Progenitor cell of endocrine pancreas (in vitro differentiated cells): ENCODE measurements around the gene FIGNL2. TPM values are rescaled to one million over a fixed set of nuclear protein-coding genes. Genes with fewer than 3 reads are reported as not detected.

ENCODE experiments used
- DNase-seq: peaks from one replicate; pipeline ENCODE4 v3.0.0; 2021; ENCODE audit warnings: low spot score; ENCODE audit not compliant: unreplicated experiment
- H3K27ac Mint-ChIP-seq: 2 replicates; pipeline ENCODE4 v1.8.0; 2021; ENCODE audit warnings: mild to moderate bottlenecking, moderate library complexity, mixed read lengths
- H3K27me3 Mint-ChIP-seq: 2 replicates; pipeline ENCODE4 v1.8.0; 2021; ENCODE audit warnings: mixed read lengths
- H3K36me3 Mint-ChIP-seq: 2 replicates; pipeline ENCODE4 v1.8.0; 2022; ENCODE audit warnings: mixed read lengths; ENCODE audit not compliant: insufficient read depth
- H3K4me1 Mint-ChIP-seq: 2 replicates; pipeline ENCODE4 v1.8.0; 2021; ENCODE audit warnings: low read depth, mixed read lengths
- H3K4me3 Mint-ChIP-seq: 2 replicates; pipeline ENCODE4 v1.8.0; 2021; ENCODE audit warnings: low read depth, mild to moderate bottlenecking, moderate library complexity, mixed read lengths
- H3K9me3 Mint-ChIP-seq: 2 replicates; pipeline ENCODE4 v1.8.0; 2021; ENCODE audit warnings: low read depth, mixed read lengths
- CTCF ChIP-seq: fragments of 200-600 bp; sonication (generic); IDR thresholded peaks from one replicate; pipeline ENCODE4 v1.5.0; 2021; ENCODE audit warnings: antibody characterized with exemption, mild to moderate bottlenecking; ENCODE audit not compliant: unreplicated experiment
- total RNA-seq: library from RNA; stranded (reverse); gene quantifications from 2 replicates; pipeline ENCODE4 v1.2.1, GENCODE V29; 2021

FIGNL2 gene
- total RNA-seq, 1 donor from 2014 or later: 46.7 TPM

DNA sequence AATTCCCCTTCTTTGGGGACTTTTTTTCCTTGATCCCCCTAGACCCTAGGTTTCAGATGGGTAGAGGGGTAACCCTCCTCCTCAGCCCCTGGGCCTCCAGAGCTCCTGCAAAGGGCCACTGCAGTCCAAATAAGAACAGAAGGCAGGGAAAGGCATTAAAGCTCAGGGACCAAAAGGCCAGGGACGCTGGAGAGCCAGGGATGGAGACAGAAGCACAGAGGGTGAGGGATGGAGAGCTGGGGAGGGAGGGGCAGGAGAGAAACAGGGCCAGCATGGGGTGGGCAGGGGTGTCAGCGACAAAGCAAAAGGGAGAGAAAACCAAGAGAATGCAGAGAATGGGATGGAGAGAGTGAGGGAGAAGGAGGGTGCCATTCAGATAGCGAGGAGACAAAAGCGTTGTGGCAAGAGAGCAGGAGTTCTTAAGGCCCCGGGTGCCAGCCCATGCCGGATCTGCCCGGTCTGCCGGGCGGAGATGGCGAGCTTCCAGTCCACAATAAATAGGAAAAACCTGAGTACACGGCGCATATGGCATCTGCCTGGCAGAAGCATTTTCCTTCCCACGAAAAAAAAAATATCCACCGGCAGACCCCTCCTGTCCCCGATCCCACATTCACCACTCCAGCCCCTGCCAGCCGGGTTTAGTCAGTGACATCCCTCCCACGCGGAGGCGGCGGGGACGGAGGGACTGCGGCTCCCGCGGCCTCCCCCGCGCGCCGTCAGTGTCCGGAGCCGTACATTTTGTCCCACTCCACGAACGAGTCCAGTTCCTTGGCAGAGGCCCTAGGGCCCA, 28.6 kb downstream of the FIGNL2 start:
- no peak overlapping the region for H3K27ac Mint-ChIP-seq

GRCh38 chr12:51818566-51819300, 29.8 kb downstream of the FIGNL2 start:
- no peak for DNase-seq

More for the DNA sequence above, 28.6 kb downstream of the FIGNL2 start:
- no peak overlapping the region for H3K4me3 Mint-ChIP-seq
- TF ChIP-seq CTCF: no peak
- no peaks in the 10 kb centered on the region for H3K9me3 Mint-ChIP-seq
- DNase-seq: no peak
- peaks cover 16% of the 10 kb centered on the region for H3K27me3 Mint-ChIP-seq
- H3K4me1 Mint-ChIP-seq: peaks cover 8% of the 10 kb centered on the region
- peaks cover 13% of the 10 kb centered on the region for H3K36me3 Mint-ChIP-seq

DNA sequence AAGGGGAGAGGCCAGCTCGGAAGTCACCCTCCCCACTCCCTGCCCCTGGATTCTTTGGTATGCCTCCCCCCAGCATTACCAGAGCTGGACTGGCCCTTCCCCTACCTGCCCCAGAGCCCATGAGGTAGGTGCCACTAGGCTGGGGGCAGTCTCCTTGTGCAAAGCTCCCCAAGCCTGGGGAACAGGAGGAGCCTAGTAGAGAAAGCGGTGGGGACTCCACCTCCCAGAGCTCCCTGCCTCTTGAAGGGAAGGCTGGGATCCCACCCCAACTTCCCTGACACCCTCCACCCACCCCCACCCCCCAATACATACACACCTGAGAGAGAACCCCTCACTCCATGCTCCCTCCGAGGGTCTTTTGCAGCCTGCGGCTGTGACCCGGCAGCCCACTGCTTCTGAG, 30.4 kb downstream of the FIGNL2 start:
- Mint-ChIP-seq H3K27ac (no peak overlapping the region), H3K4me3 (no peak overlapping the region), H3K27me3 (peaks cover 19% of the 10 kb centered on the region), H3K4me1 (peaks cover 8% of the 10 kb centered on the region), H3K36me3 (peaks cover 13% of the 10 kb centered on the region), H3K9me3 (no peaks in the 10 kb centered on the region)
- no peak for TF ChIP-seq CTCF
- DNase-seq: no peak

More at GRCh38 chr12:51818566-51819300, 29.8 kb downstream of the FIGNL2 start:
- TF ChIP-seq CTCF: no peak
- Mint-ChIP-seq H3K36me3 (peaks cover 13% of the 10 kb centered on the region), H3K4me1 (peaks cover 8% of the 10 kb centered on the region), H3K4me3 (no peak overlapping the region), H3K9me3 (no peaks in the 10 kb centered on the region), H3K27me3 (peaks cover 16% of the 10 kb centered on the region), H3K27ac (no peak overlapping the region)

DNA sequence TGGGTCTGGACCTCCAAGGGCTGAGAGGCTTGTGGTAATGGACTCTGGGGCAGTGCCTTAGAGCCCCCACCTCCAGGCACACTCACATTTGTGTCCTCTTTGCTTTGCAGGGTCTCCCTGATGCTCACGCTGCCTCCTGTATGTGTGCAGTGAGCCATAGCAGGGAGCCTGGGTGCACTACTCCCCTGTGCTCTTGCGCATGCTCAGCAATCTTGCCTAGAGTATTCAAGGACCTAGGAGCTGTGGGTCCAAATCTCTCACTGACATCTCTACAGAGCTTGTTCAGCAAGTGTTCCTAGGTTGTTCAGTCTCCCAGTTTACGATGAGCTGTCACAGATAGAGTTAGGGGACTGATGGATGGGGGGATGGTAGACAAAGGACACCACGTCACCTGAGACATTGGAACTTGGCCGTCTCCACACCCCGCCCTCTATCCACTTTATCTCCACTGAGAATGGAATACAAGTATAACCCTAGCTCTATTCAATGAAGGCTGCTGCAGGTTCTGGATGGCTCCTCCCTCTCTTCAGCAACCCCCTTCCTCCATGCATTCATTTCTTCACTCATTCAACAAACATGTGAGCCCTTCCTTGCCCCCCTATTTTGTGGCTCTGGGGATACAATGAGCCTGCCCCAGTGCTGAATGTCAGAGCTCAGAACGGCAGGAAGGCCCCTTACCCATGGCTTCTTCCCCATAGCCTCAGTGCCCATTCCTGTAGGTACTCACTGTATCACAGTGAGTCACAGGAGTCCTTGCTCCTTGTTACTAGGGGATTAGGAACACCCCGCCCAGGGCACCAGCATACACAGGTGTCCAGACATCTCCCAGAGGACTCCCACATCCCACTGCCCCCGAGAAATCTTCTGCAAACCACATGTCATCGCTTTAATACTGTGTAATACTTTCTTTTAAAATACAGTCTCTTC, 31.2 kb downstream of the FIGNL2 start:
- Mint-ChIP-seq H3K27ac (no peak overlapping the region), H3K4me1 (peaks cover 8% of the 10 kb centered on the region), H3K4me3 (no peak overlapping the region), H3K9me3 (no peaks in the 10 kb centered on the region), H3K36me3 (peaks cover 7% of the 10 kb centered on the region), H3K27me3 (peaks cover 21% of the 10 kb centered on the region)
- no peak for TF ChIP-seq CTCF
- DNase-seq: no peak

DNA sequence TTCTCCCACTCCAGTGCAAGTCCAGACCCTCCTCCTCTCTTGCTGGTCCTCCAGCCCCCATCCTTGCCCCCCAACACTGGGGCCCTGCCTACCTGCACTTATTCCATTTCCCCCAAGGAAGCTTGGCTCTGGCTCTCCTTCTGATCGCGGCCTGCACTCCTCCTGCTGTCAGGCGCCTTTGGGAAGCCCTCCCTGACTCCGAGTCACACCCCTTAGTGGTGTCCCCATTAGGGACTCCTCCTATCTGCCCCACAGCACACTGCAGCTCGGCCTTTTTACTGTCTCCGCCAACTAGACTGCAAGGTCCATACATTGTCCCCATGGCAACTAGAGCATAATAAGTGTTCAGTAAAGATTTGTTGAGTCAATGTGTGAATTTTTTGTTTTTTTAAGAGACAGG, 32.9 kb downstream of the FIGNL2 start:
- peaks cover 3% of the 10 kb centered on the region for H3K36me3 Mint-ChIP-seq
- H3K9me3 Mint-ChIP-seq: no peaks in the 10 kb centered on the region
- H3K27me3 Mint-ChIP-seq: peaks cover 18% of the 10 kb centered on the region
- H3K4me1 Mint-ChIP-seq: peaks cover 8% of the 10 kb centered on the region
- H3K27ac Mint-ChIP-seq: no peak overlapping the region
- DNase-seq: no peak
- H3K4me3 Mint-ChIP-seq: peak overlapping the region; percentile 68
- no peak for TF ChIP-seq CTCF
